Tibial artery (tissue), 4 donors: ENCODE results near the gene EFHC1.

Experiments
- DNase-seq, 2 donors: peaks; one replicate each; pipeline ENCODE4 v3.0.0-alpha.2; 2019
- H3K27ac ChIP-seq, 2 donors: fragments of 200-600 bp; sonication (generic) in 1 of 2; 1 replicate in 1 of 2; 2 replicates in 1 of 2; pipeline ENCODE4 v1.5.1; 2018 to 2019; ENCODE audit warnings: mild to moderate bottlenecking in 1 of 2
- H3K27me3 ChIP-seq, 2 donors: fragments of 200-600 bp; sonication (generic) in 1 of 2; one replicate each; pipeline versions ENCODE4 v1.5.1 to v1.6.0; 2016 to 2019
- H3K36me3 ChIP-seq, 3 donors: fragments of 200-600 bp; sonication (generic) in 2 of 3; one replicate each; pipeline ENCODE4 v1.5.1; 2016 to 2019; ENCODE audit warnings: mild to moderate bottlenecking in 2 of 3
- H3K4me1 ChIP-seq, 4 donors: fragments of 200-600 bp; sonication (generic) in 2 of 4; 1 replicate in 3 of 4; 2 replicates in 1 of 4; pipeline ENCODE4 v1.5.1; 2016 to 2019
- H3K4me3 ChIP-seq, 2 donors: fragments of 200-600 bp; sonication (generic) in 1 of 2; 1 replicate in 1 of 2; 2 replicates in 1 of 2; pipeline ENCODE4 v1.5.1; 2018 to 2019; ENCODE audit warnings: mild to moderate bottlenecking in 2 of 2
- H3K9me3 ChIP-seq, 3 donors: fragments of 200-600 bp; sonication (generic) in 1 of 3; one replicate each; pipeline ENCODE4 v1.5.1; 2016 to 2019
- CTCF ChIP-seq, 2 experiments: fragments of 200-600 bp in 1 of 2; fragments of 450-650 bp in 1 of 2; IDR thresholded peaks; one replicate each; pipeline ENCODE4 v1.5.1; 2017 to 2019; ENCODE audit warnings: antibody characterized with exemption in 2 of 2, mild to moderate bottlenecking in 1 of 2, moderate library complexity in 1 of 2
- intact Hi-C: fragments of 100-400 bp; cut with DNase I; formaldehyde crosslinking; loops from one replicate; pipeline ENCODE4 v1.15.0; 2023; ENCODE audit warnings: low total_unique reads

EFHC1 gene

GRCh38 chr6:52474173-52474572 is 54.0 kb downstream of the EFHC1 start:
- intact Hi-C loops, result no loop called here
- Histone ChIP-seq H3K4me1 (no peaks in the 10 kb centered on the region), H3K9me3 (no peaks in the 10 kb centered on the region), H3K4me3 (no peak overlapping the region), H3K27ac (no peak overlapping the region), H3K36me3 (no peaks in the 10 kb centered on the region), H3K27me3 (no peaks in the 10 kb centered on the region)
- DNase-seq, result no peak
- TF ChIP-seq CTCF (IDR thresholded peaks at IDR 0.05), result no peak

DNA sequence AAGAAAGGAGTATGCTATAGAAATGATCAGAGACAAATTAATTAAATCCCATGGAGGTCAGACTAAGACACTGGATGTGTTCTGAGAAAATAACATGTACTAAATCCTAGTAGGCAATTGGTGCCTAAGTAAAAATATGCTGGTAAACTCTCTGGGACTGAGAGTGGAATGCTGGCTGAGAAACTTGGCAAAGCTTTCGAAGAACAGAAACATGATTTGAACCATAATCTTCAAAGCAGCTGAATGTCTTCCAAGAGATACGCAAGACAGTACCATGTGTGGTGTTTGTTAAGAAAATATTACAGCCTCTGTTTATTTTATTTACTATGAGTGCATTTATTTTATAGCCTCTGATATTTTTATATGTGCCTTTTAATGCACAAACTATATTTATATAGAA is 55.2 kb downstream of the EFHC1 start:
- Histone ChIP-seq H3K36me3 (peaks cover 0 to 5% (median 0%) of the 10 kb centered on the region in 3 donors), H3K27ac (no peak overlapping the region), H3K27me3 (no peaks in the 10 kb centered on the region), H3K4me1 (no peaks in the 10 kb centered on the region), H3K4me3 (no peak overlapping the region), H3K9me3 (no peaks in the 10 kb centered on the region)
- intact Hi-C loops, result no loop called here
- TF ChIP-seq CTCF (IDR thresholded peaks at IDR 0.05), result no peak
- no peak for DNase-seq

GRCh38 chr6:52482903-52483670 is 62.9 kb downstream of the EFHC1 start:
- Histone ChIP-seq H3K4me1 (no peaks in the 10 kb centered on the region), H3K27me3 (no peaks in the 10 kb centered on the region), H3K27ac (no peak overlapping the region), H3K4me3 (no peak overlapping the region), H3K9me3 (no peaks in the 10 kb centered on the region), H3K36me3 (peaks cover 0 to 9% (median 0%) of the 10 kb centered on the region in 3 donors)
- no peak for TF ChIP-seq CTCF (IDR thresholded peaks at IDR 0.05)
- DNase-seq, result no peak
- intact Hi-C loops, result no loop called here

- no peak overlapping the region for H3K27ac ChIP-seq
- no peaks in the 10 kb centered on the region for H3K9me3 ChIP-seq
- H3K4me3 ChIP-seq, result no peak overlapping the region
- no peaks in the 10 kb centered on the region for H3K27me3 ChIP-seq
- no peak for TF ChIP-seq CTCF (IDR thresholded peaks at IDR 0.05)
- H3K36me3 ChIP-seq, result peaks cover 0 to 9% (median 0%) of the 10 kb centered on the region in 3 donors
- DNase-seq, result no peak
- intact Hi-C loops, result no loop called here
- no peaks in the 10 kb centered on the region for H3K4me1 ChIP-seq
These were observed 63.5 kb downstream of the EFHC1 start for GRCh38 chr6:52483671-52484003.

DNA sequence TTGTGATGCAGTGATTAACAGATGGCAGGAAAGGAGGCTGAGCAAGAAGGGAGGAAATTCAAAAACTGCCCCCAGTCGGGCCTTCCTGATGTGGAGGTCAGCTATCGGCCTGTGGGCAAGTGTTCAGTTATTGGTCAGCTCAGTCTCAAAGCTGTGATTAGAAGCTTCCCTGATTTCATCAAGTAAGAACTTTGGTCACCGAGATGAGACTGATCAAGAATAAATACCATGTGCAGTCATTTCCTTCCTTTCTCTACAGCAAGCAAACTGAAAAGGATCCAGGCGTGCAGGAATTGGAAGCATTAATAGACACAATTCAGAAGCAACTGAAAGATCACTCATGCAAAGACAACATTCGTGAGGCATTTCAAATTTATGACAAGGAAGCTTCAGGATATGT is 69.7 kb downstream of the EFHC1 start:
- intact Hi-C loops, result no loop called here
- no peak overlapping the region for H3K27ac ChIP-seq

More for the DNA sequence above, 69.7 kb downstream of the EFHC1 start:
- no peak for TF ChIP-seq CTCF (IDR thresholded peaks at IDR 0.05)
- no peaks in the 10 kb centered on the region for H3K4me1 ChIP-seq
- peaks cover 0 to 4% (median 0%) of the 10 kb centered on the region in 3 donors for H3K36me3 ChIP-seq
- H3K4me3 ChIP-seq, result no peak overlapping the region
- no peak for DNase-seq
- no peaks in the 10 kb centered on the region for H3K9me3 ChIP-seq
- no peaks in the 10 kb centered on the region for H3K27me3 ChIP-seq
